ENCODE data around the gene NPHP4. TPM values are rescaled to one million over a fixed set of nuclear protein-coding genes. Genes with fewer than 3 reads are reported as not detected.

NPHP4 gene
- total RNA-seq, 1 experiment from 2014 or later = 20.0 TPM

- TF ChIP-seq REST (IDR thresholded peaks at IDR 0.05; ENCODE audit: low read depth) = no peak
- TF ChIP-seq SRF (IDR thresholded peaks at IDR 0.05; ENCODE audit: low read depth) = no peak
- TF ChIP-seq EGR1 (IDR thresholded peaks at IDR 0.05; ENCODE audit: low read depth) = no peak
These were observed 40.3 kb downstream of the NPHP4 start (continued) for GRCh38 chr1:5951846-5952410.

GRCh38 chr1:5950994-5951785 is 41.0 kb downstream of the NPHP4 start:
- DNase-seq (ENCODE audit: low read depth, low spot score) (no peak), ATAC-seq (no peak)
- H3K4me1 ChIP-seq (ENCODE audit: control insufficient read depth in 1 of 2, insufficient read depth in 2 of 2, low read length in 2 of 2) = no peaks in the 10 kb centered on the region
- H3K79me2 ChIP-seq (ENCODE audit: insufficient read depth, low read length) = no peaks in the 10 kb centered on the region
- no peak overlapping the region for H2AFZ ChIP-seq (ENCODE audit: low read depth, low read length, poor library complexity, severe bottlenecking)
- BruUV-seq (replicated peaks) = no TSS peak
- ChIA-PET CTCF (no interaction called here), POLR2A (no interaction called here), RAD21 (ENCODE audit: low non-redundant PET in 1 of 2, low total read pairs in 2 of 2, uncharacterized antibody in 2 of 2, unreplicated experiment in 2 of 2) (no interaction called here)
- no peak overlapping the region for H3K4me3 ChIP-seq (replicated peaks in 1 of 2; ENCODE audit: low read depth in 1 of 2, low read length in 2 of 2)
- H3K27me3 ChIP-seq (ENCODE audit: insufficient read depth, low read length) = no peaks in the 10 kb centered on the region
- no peak overlapping the region for H3K27ac ChIP-seq (ENCODE audit: low read depth, low read length)
- H3K9me2 ChIP-seq (ENCODE audit: insufficient read depth) = no peaks in the 10 kb centered on the region
- no peak overlapping the region for H3K9ac ChIP-seq (ENCODE audit: low read length)
- TF ChIP-seq SP1 (IDR thresholded peaks at IDR 0.05; ENCODE audit: low read depth) = no peak
- TF ChIP-seq RAD21 (IDR thresholded peaks at IDR 0.05; ENCODE audit: low read depth) = no peak
- no peak for TF ChIP-seq ZNF274 (IDR thresholded peaks at IDR 0.05; ENCODE audit: low read depth, low read length)
- no peak for TF ChIP-seq TCF7L2 (IDR thresholded peaks at IDR 0.05; ENCODE audit: borderline replicate concordance, extremely low read depth, insufficient read depth, insufficient read length)
- TF ChIP-seq ZBTB33 (IDR thresholded peaks at IDR 0.05; ENCODE audit: extremely low read depth, insufficient replicate concordance, low read length) = no peak
- no peak for TF ChIP-seq MAX (IDR thresholded peaks at IDR 0.05)
- TF ChIP-seq REST (IDR thresholded peaks at IDR 0.05; ENCODE audit: low read depth) = no peak
- TF ChIP-seq EZH2phosphoT487 (IDR thresholded peaks at IDR 0.05; ENCODE audit: borderline replicate concordance) = no peak
- no peak for TF ChIP-seq EGR1 (IDR thresholded peaks at IDR 0.05; ENCODE audit: low read depth)
- TF ChIP-seq FOSL1 (IDR thresholded peaks at IDR 0.05; ENCODE audit: low read depth) = no peak
- no peak for TF ChIP-seq POLR2A (IDR thresholded peaks at IDR 0.05; ENCODE audit: borderline replicate concordance, extremely low read depth, insufficient read depth, insufficient read length)
- intact Hi-C loops (cut with micrococcal nuclease) = no loop called here
- no peak overlapping the region for H3K4me2 ChIP-seq (ENCODE audit: low read length)
- peaks cover 4 to 5% of the 10 kb centered on the region in 2 experiments; a peak in 2 of 4 replicates for H3K36me3 ChIP-seq (ENCODE audit: control insufficient read depth in 1 of 2, insufficient read depth in 2 of 2, low read length in 2 of 2)
- no peaks in the 10 kb centered on the region for H4K20me1 ChIP-seq (ENCODE audit: insufficient read depth)
- no peaks in the 10 kb centered on the region for H3K9me3 ChIP-seq (ENCODE audit: control insufficient read depth in 1 of 2, insufficient read depth in 1 of 2, low read depth in 1 of 2, low read length in 2 of 2)
